Suppressor macrophage (primary cell): ENCODE data around the gene HYAL2.

Experiments used
- DNase-seq, 4 experiments: peaks; one replicate each; pipeline ENCODE4 v3.0.0-alpha.2; 2020 to 2022
- total RNA-seq, 17 experiments: gene quantifications; one replicate each; lab custom pipeline; 2026; ENCODE audit warnings: mixed read lengths in 6 of 17, inconsistent platforms in 3 of 17; lab: John Stamatoyannopoulos, UW

Gene HYAL2, protein sequence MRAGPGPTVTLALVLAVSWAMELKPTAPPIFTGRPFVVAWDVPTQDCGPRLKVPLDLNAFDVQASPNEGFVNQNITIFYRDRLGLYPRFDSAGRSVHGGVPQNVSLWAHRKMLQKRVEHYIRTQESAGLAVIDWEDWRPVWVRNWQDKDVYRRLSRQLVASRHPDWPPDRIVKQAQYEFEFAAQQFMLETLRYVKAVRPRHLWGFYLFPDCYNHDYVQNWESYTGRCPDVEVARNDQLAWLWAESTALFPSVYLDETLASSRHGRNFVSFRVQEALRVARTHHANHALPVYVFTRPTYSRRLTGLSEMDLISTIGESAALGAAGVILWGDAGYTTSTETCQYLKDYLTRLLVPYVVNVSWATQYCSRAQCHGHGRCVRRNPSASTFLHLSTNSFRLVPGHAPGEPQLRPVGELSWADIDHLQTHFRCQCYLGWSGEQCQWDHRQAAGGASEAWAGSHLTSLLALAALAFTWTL
- total RNA-seq, result 2.7 to 36.8 (median 18.7) reads per million in 17 experiments

DNA sequence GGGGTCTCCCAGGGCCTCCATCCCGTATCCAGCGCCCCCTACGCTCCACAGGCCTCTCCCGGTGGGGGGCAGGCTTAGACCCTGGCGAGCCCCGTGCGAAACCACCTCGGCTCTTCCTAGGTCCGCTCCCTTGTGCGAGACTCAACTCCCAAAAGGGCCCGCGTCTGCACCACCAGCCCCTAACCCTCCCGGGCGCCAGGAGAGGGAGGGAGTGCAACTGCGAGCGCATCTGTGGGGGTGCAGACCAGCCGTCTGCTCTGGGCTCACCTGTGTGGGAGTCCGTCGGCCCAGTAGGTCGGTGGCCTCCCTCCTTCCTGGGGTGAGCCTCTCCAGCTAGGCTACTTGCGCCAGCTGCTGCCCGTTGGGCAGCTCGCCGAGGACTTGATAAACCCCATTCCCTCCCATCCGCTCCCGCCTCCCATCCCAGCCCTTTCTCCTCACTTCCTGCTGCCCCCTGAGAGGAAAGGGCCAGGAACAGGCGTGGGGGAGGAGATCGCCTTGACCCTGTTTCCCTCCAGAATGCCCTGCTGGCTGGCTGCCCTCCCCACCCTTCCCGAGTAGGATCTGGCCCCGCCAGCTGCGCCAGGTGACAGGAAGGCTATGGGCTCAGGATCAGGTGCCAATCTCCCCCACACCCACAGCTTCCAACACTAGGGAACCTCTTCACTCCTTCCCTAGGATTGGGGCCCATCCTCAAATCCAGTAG, at the start of gene HYAL2:
Gene HYAL2 (minus strand): TSS at position 360 of the 706 bp plus-strand sequence. CDS start 2,256 bp downstream, outside the sequence.
- DNase-seq, result peak in 1 of 4 experiments; percentile 21

DNA sequence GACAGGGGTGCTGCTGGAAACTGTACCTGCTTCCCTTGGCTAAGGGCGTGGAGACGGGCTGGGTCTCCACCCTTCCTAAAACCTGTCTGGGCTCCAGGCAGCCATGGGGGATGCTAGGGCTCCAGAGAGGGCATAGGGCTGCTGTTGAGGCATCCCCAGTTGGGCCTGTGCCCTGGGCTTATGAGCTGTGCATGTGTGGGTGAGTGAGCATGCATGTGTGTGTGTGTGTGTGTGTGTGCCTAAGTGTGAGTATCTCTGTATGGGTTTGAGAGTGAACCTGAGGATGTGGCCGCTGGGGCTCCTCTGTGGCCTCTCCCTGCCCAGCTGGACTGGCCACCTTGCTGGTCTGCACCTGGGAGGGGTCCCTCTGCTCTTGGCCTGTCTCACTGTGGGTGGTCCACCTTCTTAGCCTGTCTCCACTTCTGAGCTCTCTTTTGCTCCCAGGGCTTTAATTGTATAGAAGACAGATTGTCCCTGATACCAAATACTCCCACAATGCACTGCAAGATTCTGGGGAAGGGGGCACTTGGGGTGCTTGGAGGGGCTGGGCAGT, 48.7 kb upstream of the HYAL2 start:
- peak in 1 of 4 experiments; percentile 14 for DNase-seq

DNA sequence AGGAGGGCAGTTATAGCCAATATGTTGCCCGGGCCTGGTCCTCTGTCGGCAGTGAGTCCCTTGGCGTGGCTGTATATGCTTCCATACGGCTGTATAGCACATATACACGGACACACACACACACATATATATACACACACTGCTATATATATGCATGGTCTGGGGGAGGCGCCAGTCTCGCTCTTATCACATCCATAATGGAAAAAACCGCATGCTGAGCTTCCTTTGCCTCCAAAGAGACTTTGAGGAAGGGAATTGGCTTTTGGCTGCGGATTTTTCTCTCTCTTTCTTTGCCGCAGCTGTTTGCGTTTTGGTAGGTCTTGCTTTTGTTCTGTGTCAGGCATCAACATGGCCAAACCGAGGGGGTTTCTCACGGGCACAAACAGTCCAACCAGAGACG, 48.0 kb upstream of the HYAL2 start:
- DNase-seq, result peak in 2 of 4 experiments; percentile 30 to 35

DNA sequence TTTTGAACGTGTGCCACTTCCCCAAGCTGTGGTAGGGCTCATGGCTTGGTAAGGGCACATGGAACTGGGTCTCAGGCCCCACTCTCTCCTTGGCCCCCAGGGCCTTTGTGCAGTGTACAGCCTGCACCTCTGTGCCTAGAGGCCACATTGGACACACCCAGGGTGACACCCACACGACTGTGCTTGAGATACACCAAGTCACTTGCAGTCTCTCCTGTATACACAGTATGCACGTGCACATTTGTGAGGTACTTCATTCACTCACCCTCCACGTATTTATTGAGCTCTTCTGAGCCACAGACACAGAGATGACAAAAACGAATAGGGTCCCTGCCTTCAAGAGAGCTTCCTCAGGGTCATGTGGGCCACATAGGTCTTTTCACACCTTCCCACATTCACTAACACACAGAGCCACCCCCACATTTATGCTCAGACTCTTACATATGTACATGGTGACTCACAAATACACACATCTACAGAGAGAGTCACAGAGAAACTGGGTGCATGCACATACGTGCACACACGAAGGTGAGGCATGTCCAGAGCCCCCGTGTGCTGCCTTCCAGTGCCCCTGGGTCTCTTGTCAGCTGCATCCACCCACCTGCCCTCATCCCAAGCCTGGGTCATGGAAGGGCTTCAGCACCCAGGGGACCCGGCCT, 46.6 kb upstream of the HYAL2 start:
- no peak for DNase-seq

DNA sequence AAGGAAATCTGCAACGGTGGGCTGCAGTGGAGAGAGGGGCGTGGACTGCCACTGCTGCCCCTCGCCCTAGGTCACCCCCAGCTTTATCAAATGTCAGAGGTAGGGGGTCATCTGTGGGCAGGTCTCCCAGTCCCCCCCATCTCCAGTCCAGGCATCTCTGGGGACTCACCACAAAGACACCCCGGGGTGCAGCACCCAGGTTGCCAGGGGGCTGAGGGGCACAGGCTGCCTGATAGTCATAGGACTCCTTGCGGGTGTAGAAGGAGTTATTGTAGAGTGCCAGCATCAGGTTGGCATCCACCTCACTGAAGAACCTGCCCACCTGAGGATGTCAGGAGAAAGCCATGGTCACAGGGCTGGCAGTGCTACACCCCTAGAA, 43.3 kb upstream of the HYAL2 start:
- no peak for DNase-seq

DNA sequence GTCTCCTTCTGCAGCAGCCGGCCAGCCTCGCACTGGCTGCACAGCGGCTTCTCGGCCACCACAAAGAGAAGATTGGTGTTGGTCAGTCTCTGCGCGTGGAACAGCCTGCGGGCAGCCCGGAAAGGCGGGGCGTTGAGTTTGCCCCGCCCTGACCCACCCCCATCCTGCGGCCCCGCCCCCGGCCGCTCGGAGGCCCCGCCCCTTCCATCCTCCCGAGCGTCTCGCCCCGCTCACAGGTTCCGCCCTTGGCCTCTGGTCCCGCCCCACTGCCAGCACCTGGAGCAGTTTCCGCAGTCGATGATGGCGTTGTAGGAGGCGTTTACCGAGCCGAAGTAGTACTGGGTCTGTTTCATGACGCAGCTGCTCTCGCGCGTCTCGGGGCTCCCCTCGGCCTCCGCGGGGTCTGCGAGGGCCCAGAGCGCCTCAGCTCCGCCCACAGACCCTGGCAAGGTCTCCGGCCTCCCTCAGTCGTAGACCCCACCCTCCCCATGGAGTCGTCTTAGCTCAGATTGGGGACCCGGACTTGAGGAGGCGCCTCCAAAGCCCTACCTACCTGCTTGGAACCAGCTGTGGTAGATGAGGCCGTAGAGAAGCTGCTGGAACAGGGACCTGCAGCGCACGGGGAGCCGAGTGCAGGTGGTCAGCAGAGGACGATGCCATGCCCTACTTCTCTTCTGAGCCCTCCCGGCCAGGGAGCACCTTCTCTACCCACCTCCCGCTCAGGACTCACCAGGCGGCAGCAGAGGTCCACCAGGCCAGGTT, 42.7 kb upstream of the HYAL2 start:
- DNase-seq, result peak; percentile 70 to 91 (median 82)

DNA sequence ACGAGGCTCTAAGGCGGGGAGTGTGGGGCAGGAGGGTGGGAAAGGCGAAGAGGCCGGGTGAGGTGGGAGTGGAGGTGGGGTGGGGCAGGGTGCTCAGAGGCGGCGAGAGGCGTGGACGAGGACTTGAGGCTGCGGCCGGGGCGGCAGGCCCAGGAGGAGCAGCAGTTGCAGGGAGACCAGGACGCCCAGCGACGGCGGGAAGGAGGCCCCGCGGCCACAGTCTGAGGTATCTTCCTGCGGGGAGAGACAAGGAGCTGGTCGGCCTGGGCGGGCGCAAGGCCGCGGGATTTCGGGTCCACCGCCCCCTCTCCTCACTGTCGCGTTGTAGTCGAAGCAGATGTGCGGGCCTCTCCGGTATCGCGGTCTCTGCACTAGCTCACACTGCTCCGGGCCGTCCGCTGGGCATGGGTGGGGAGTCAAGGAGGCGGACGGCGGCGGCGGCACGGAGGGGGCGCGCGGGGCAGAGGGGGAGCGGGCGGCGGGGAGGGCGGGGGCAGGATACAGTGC, 42.1 kb upstream of the HYAL2 start:
- DNase-seq, result no peak

DNA sequence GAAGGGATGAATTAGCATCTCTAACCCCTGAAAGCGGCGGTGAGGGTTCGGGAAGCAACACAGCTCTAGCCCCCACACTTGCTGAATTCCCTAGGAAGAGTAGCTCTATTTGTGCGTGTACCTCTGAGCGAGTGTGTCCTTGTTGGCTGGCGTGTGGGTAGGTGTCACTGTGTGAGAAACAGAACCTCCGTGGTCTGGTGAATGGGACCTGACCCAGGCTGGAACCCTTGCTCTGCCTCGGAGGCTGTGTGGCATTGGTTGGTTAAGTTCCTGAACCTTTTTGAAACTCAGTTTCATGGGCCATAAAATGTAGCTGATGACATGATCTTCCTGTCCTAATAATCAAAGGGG, 37.2 kb upstream of the HYAL2 start:
- DNase-seq, result no peak

DNA sequence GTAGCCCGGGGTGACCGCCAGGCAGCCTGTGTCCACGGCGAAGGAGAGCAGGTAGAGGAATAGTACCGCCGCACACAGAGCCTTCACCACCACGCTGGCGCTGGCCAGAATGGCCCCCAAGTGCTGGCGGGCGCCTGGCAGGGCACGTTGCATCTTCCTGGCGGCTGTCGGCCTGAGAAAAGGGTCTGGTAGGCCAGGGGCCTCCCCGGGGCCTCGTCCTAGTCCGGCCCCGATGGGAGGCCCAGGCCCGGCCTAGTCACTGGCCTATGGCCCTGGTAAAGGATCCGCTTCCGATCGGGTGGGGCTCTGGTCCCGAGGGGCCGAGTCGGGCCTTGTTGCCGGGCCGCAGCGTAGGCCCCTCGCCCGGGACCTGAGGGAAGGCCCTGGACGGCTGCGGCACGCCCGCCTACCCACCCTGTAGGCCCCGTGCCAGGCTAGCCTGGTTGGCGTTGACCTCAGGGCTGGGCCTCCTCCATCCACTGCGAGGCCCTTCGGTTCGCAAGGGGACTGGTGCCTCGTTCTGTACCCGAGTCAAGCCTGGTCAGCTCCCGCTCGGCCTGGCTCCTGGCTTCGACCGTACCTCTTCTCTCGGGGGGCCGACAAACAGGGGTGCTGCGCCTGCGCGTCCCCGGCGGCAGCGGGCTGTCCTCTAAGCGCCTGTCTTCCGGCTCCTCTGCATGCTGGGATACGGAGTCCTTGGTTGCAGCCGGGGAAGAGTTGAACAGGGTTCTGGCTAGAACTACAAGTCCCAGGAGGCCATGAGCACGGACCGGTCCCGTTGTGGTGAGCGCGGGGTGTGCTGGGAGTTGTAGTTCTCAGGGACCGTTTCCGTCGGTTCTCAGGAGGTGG, 36.6 kb upstream of the HYAL2 start, which contains the start of gene TMEM115:
Gene TMEM115 (minus strand): TSS at position 611 of the 849 bp plus-strand sequence. CDS start 458 bp downstream, at position 153.
- DNase-seq, result peak; percentile 95 to 98 (median 98)

DNA sequence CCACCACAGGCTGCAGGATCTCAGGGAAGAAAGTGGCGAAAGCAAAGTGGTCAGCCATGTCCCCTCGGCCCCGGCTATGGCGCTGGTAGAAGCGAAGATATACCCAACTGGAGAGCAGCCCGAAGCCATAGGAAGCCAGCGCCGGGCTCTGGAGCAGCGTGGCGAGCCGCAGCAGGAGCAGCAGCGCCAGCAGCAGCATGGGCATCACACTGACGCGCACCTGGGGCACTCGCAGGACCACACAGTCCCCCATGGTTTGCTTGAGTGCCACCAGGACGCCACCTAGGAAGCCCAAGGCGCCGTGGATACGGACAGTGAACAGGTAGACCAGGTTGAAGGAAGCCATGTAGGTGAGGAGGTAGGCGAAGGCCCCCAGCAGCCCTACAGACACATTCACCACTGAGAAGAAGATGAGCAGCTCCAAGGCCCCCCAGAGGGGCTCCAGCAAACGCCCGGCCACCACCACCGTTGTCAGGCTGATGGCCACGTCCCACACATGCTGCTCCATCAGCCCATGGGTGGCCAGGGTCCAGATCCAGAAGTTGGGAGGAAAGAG, 35.9 kb upstream of the HYAL2 start:
- DNase-seq, result no peak

DNA sequence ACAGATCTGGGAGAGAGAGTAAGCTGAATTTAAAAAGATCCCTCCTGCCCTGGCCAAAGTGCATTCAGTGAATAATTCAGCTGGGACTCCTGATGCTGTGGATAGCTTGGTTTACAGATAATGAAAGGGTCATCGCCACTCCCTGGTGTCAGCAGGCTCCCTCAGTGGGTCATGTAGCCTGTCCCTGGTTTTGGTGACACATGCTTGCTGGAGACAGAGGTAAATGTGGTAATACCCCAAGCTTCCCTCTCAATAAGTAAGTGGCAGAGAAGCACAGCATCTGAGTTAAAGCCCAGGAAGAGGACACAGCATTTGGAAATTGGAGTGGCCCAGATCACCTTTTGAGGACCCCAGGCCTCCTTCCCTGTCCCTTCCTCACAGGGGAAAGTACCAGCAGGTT, 34.9 kb upstream of the HYAL2 start:
- DNase-seq, result peak in 2 of 4 experiments; percentile 31 to 52

DNA sequence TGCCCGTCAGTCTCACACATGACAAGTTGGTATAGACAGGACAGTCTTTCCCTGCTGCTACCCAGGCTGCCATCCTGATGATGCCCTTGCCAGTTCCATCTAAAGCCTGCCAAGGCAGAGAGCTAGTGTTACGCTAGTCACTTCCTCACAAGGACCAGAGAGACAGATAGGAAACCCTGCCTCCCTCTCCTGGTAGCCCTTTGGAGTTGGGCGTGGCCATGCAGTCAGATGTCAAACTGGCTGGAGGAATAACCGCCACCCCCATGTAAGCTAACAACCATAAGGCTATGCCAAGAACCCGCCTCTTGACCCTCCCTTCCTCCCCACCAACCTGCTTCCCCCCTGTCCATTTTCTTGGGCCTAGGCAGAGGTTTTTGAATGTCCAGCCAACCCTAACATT, 34.0 kb upstream of the HYAL2 start:
- DNase-seq, result peak; percentile 32 to 66 (median 64)

DNA sequence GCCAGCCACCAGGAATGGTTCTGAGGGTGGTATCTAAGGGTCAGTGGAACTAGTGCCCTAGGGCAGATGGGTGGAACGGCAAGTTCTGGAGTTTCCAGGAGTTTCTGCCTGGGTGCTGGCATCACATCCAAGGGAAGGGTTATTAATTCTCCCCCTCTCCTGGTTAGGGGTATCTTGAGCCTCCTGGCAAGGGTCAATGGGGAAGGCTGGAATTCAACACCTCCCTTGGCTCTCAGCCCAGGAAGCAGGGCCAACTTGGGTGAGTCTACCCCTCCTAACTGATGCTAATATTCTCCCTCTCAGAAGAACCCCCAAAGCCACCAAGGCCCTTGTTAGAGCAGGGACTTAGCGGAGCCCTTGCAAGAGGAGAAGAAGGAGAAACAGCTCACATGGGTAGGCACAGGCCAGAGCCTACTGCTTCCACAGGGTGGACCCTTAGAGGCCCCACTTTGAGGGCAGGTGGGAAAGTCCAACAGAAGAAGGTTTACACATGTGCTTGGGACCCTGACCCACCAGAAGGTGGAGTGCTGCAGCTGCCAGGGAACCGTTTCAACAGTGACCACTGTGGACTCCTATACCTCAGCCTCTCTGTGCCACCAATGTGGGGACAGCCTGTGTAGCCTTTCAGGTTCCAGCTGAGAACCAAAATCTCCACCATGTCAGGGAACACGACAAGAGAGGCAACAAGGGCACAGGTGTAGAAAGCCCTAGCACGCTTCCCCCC, 33.4 kb upstream of the HYAL2 start:
- DNase-seq, result no peak

DNA sequence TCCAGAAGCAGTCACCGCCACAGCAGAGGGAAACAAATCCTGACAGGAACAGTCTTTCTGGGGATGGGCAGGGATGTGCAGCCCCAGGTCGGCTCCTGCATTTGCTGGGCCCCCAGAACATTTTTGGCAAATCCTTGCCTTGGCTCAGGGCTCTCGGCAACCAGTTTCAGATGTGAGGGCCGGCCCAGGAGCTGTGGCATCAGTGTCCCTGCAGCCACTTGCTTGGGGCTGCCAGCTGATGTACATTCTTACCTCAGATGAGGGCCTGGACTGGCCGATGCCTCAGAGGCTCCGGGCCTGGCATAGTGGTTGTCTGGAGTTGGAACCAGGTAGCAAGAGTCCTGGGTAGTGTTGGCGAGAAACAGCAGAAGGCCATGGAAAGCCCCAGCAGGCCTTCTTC, 32.3 kb upstream of the HYAL2 start:
- no peak for DNase-seq

DNA sequence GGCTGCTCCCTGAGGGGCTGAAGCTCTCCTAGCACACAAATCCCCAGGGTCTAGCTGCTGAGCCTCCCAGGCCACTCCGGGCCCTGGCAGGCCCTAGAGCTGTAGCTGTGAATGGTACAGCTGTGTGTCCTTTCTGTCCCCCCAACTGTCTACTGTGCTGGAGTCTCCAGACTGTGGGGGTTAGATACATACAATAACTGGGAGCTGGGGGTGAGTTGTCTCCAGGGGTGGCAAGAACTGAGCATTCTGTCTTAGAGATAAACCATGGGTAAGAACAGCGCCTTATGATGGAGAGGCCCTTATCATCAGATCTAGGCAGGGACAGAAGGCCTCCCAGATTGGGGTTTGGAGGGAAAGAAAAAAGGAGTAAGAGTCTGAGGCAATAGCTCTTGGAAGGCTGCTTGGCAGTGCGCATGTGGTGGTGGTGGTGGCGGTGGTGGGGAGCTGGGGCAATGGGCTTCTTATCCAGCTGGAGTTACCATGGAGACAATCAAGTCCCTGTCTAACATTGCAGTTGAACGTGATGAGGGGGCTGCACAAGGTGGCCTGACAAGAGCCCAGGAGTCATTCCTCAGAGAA, 31.7 kb upstream of the HYAL2 start:
- no peak for DNase-seq

DNA sequence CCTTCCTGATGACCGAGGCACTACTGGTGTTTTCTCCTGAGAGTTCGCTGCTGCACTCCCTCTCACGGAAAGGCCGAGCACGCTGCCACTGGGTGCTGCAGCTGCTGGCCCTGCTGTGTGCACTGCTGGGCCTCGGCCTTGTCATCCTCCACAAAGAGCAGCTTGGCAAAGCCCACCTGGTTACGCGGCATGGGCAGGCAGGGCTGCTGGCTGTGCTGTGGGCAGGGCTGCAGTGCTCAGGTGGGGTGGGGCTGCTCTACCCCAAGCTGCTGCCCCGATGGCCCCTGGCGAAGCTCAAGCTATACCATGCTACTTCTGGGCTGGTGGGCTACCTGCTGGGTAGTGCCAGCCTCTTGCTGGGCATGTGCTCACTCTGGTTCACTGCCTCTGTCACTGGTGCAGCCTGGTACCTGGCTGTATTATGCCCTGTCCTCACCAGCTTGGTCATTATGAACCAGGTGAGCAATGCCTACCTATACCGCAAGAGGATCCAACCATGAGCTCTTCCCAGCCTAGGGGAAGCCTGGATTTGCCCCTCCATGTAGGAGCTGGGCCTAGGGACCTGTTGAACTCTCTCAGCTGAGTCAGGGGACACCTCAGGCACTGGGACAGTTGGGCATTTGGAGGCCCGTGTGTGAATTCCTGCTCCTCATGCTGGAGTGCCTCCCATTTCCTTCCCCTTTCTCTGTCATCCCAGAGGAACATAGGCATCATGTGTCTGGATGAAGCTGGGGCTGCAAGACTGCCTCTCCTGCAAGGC, 30.9 kb upstream of the HYAL2 start:
- no peak for DNase-seq

DNA sequence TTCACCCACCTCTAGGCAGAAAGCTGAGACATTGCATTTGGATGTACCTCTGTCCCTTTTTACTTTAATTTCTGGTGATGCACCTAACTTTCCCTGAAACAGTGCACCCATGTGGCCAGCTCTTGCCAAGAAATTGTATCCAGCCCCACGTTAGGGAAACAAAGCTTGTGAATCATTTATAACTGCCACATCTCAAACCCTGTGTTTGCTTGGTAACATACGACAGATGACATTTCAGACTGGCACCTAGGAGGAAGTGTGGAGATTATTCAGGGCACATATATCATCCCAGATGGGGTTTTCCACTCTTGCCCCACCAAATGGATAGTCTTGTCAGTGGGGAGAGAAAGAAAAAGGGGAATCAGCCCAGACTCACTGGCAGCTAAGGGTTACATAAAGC, 30.2 kb upstream of the HYAL2 start:
- peak; percentile 43 to 72 (median 50) for DNase-seq

DNA sequence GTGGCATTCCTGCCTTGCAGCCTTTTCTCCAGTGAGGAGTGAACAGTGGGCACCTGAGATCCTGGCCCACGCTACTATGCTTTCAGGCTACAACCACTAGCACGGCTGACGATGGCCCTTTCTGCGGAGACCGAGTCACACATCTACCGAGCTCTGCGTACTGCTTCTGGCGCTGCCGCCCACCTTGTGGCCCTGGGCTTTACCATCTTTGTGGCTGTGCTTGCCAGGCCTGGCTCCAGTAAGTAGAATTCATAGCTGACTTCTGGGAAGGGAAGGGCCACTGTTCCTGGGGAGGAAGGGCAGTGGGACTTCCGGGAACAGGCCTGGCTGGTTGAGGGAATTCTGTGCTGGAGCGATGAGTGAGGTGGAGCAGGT, 28.8 kb upstream of the HYAL2 start:
- DNase-seq, result no peak
